Spleen (tissue), 11 donors: Measurements from ENCODE around the gene ACOT11. TPM values are rescaled to one million over a fixed set of nuclear protein-coding genes. Genes with fewer than 3 reads are reported as not detected.
A peak's percentile ranks its signal among the peaks of the same experiment; 100 is the strongest.

Source experiments
- DNase-seq: peaks from one replicate; pipeline ENCODE4 v3.0.0-alpha.2; 2020
- H3K27ac ChIP-seq, 8 donors: fragments of 200-600 bp; sonication (generic) in 7 of 8; 1 replicate in 4 of 8; 2 replicates in 4 of 8; pipeline versions ENCODE4 v1.5.0 to v1.8.0; 2016 to 2021; ENCODE audit warnings: inconsistent platforms in 4 of 8, mild to moderate bottlenecking in 4 of 8, moderate library complexity in 1 of 8
- H3K27me3 ChIP-seq, 7 donors: fragments of 200-600 bp; sonication (generic) in 6 of 7; replicated peaks in 1 of 7; 1 replicate in 4 of 7; 2 replicates in 3 of 7; pipeline versions ENCODE4 v1.5.0 to v1.8.0; 2016 to 2021; ENCODE audit warnings: inconsistent platforms in 3 of 7, mild to moderate bottlenecking in 1 of 7
- H3K36me3 ChIP-seq, 6 donors: fragments of 200-600 bp; sonication (generic) in 5 of 6; 1 replicate in 4 of 6; 2 replicates in 2 of 6; pipeline versions ENCODE4 v1.5.0 to v1.8.0; 2016 to 2021; ENCODE audit warnings: inconsistent platforms in 2 of 6
- H3K4me1 ChIP-seq, 6 donors: fragments of 200-600 bp; sonication (generic) in 5 of 6; 1 replicate in 3 of 6; 2 replicates in 3 of 6; pipeline versions ENCODE4 v1.5.0 to v1.8.0; 2016 to 2021; ENCODE audit warnings: inconsistent platforms in 3 of 6
- H3K4me3 ChIP-seq, 8 donors: fragments of 200-600 bp; sonication (generic) in 7 of 8; 1 replicate in 4 of 8; 2 replicates in 4 of 8; pipeline versions ENCODE4 v1.5.0 to v1.8.0; 2016 to 2021; ENCODE audit warnings: inconsistent platforms in 4 of 8, mild to moderate bottlenecking in 4 of 8, moderate library complexity in 2 of 8
- H3K9me3 ChIP-seq, 8 donors: fragments of 200-600 bp; sonication (generic) in 7 of 8; 1 replicate in 4 of 8; 2 replicates in 4 of 8; pipeline versions ENCODE4 v1.5.0 to v1.8.0; 2016 to 2021; ENCODE audit warnings: inconsistent platforms in 4 of 8
- CTCF ChIP-seq, 11 experiments: fragments of 200-600 bp in 7 of 11; fragments of 450-650 bp in 4 of 11; sonication (generic) in 4 of 11; IDR thresholded peaks in 8 of 11; conservative IDR thresholded peaks in 3 of 11; 1 replicate in 7 of 11; 2 replicates in 4 of 11; pipeline versions ENCODE4 v1.4.0 to v1.8.0; 2016 to 2021; ENCODE audit warnings: antibody characterized with exemption in 11 of 11, inconsistent platforms in 4 of 11, mild to moderate bottlenecking in 1 of 11
- POLR2A ChIP-seq, 3 donors: fragments of 450-650 bp; IDR thresholded peaks; one replicate each; pipeline ENCODE4 v1.5.1; 2017; ENCODE audit warnings: antibody characterized with exemption in 3 of 3, mild to moderate bottlenecking in 1 of 3
- POLR2AphosphoS5 ChIP-seq, 3 donors: sonication (generic); formaldehyde crosslinking; IDR thresholded peaks; one replicate each; pipeline ENCODE4 v1.5.1; 2017; ENCODE audit warnings: antibody characterized with exemption in 3 of 3
- WGBS, 5 donors: extraction: QIAGEN DNeasy Blood & Tissue Kit in 3 of 5; methylation state at CpG; one replicate each; pipeline versions ENCODE4 v1.1.5 to v1.1.7; 2013 to 2018; 5-methylcytosine and 5-hydroxymethylcytosine counted together
- intact Hi-C: fragments of 100-400 bp; cut with DNase I; formaldehyde crosslinking; loops from one replicate; pipeline ENCODE4 v1.15.0; 2023; ENCODE audit warnings: low total_unique reads
- polyA plus RNA-seq, 3 donors: library from polyadenylated mRNA; stranded (reverse); fragments of 200-250 nt; gene quantifications; one replicate each; pipeline ENCODE4 v1.2.1, GENCODE V29; 2013
- total RNA-seq, 7 donors: library from RNA; depleted of rRNA in 3 of 7; stranded (reverse); fragments of >200 nt in 3 of 7; fragmentation: NEBNext Ultra II Directional in 4 of 7; extraction: Animal tissue kit (Norgen Biotek cat#: 25700) in 4 of 7; gene quantifications; one replicate each; pipeline versions ENCODE4 v1.1.0 to v1.2.1, GENCODE V29; 2016 to 2021
- donor health status: healthy with polysubstance abuse.
- donor health status: DM: no; HTN: no; CAD: no; lungs with moderate emphysema.
- donor health status: DM: no; HTN: no; CAD: no.
- donor health status: Bipolar disorder and iron deficiency.
- donor health status: healthy.
- donor health status: DM: no; HTN: no; CAD: no.
- donor health status: DM: yes; HTN: yes; CAD: no.

The ACOT11 gene
- total and polyA plus RNA-seq, 10 donors: 0.30 to 3.2 (median 2.1) TPM

- Histone ChIP-seq H3K27ac (no peak overlapping the region), H3K9me3 (no peaks in the 10 kb centered on the region), H3K4me3 (no peak overlapping the region), H3K27me3 (no peaks in the 10 kb centered on the region), H3K36me3 (no peaks in the 10 kb centered on the region), H3K4me1 (peaks cover 0 to 7% (median 2%) of the 10 kb centered on the region in 6 donors)
- TF ChIP-seq CTCF (IDR thresholded peaks at IDR 0.05 in 8 of 11, conservative IDR thresholded peaks at IDR 0.05 in 3 of 11) (no peak), POLR2AphosphoS5 (IDR thresholded peaks at IDR 0.05) (no peak), POLR2A (IDR thresholded peaks at IDR 0.05) (no peak)
- 52 to 71% (median 60%) methylated on average over 17 of the region's 17 CpGs for WGBS, 5 donors
- DNase-seq: peak; percentile 69
- intact Hi-C loops: no loop called here
Observed at GRCh38 chr1:54564312-54565112, 16.5 kb downstream of the ACOT11 start.

- no peak overlapping the region for H3K4me3 ChIP-seq
- WGBS, 5 donors: 80 to 94% (median 91%) methylated on average over 4 of the region's 4 CpGs
- H3K9me3 ChIP-seq: no peaks in the 10 kb centered on the region
- no peaks in the 10 kb centered on the region for H3K27me3 ChIP-seq
- DNase-seq: peak; percentile 22
- intact Hi-C loops: no loop called here
- H3K36me3 ChIP-seq: no peaks in the 10 kb centered on the region
- TF ChIP-seq POLR2AphosphoS5 (IDR thresholded peaks at IDR 0.05) (no peak), CTCF (IDR thresholded peaks at IDR 0.05 in 8 of 11, conservative IDR thresholded peaks at IDR 0.05 in 3 of 11) (no peak), POLR2A (IDR thresholded peaks at IDR 0.05) (no peak)
- no peak overlapping the region for H3K27ac ChIP-seq
- peaks cover 0 to 7% (median 2%) of the 10 kb centered on the region in 6 donors for H3K4me1 ChIP-seq
Observed at GRCh38 chr1:54565113-54565501, 17.1 kb downstream of the ACOT11 start.

- H3K4me3 ChIP-seq: no peak overlapping the region
- 77 to 91% (median 86%) methylated on average over 5 of the region's 5 CpGs for WGBS, 5 donors
- H3K27ac ChIP-seq: no peak overlapping the region
- H3K27me3 ChIP-seq: no peaks in the 10 kb centered on the region
- no peaks in the 10 kb centered on the region for H3K36me3 ChIP-seq
- no peaks in the 10 kb centered on the region for H3K9me3 ChIP-seq
- H3K4me1 ChIP-seq: peaks cover 0 to 14% (median 5%) of the 10 kb centered on the region in 6 donors
- TF ChIP-seq POLR2A (IDR thresholded peaks at IDR 0.05) (no peak), POLR2AphosphoS5 (IDR thresholded peaks at IDR 0.05) (no peak), CTCF (IDR thresholded peaks at IDR 0.05 in 8 of 11, conservative IDR thresholded peaks at IDR 0.05 in 3 of 11) (no peak)
- no peak for DNase-seq
- intact Hi-C loops: no loop called here
Observed at GRCh38 chr1:54566438-54567141, 18.6 kb downstream of the ACOT11 start.

- H3K27ac ChIP-seq: no peak overlapping the region
- H3K4me1 ChIP-seq: peaks cover 0 to 26% (median 16%) of the 10 kb centered on the region in 6 donors
- WGBS, 5 donors: 36 to 69% (median 53%) methylated on average over 5 of the region's 5 CpGs
- no peak for DNase-seq
- no peak for TF ChIP-seq CTCF (IDR thresholded peaks at IDR 0.05 in 8 of 11, conservative IDR thresholded peaks at IDR 0.05 in 3 of 11)
- no peak for TF ChIP-seq POLR2AphosphoS5 (IDR thresholded peaks at IDR 0.05)
- intact Hi-C loops: no loop called here
- H3K4me3 ChIP-seq: no peak overlapping the region
- H3K27me3 ChIP-seq: no peaks in the 10 kb centered on the region
- no peaks in the 10 kb centered on the region for H3K36me3 ChIP-seq
- H3K9me3 ChIP-seq: no peaks in the 10 kb centered on the region
Observed at GRCh38 chr1:54567961-54568360, 19.9 kb downstream of the ACOT11 start.
